HepG2 (cell line): ENCODE results near the gene TWNK. TPM values are rescaled to one million over a fixed set of nuclear protein-coding genes. Genes with fewer than 3 reads are reported as not detected.
A peak's percentile ranks its signal among the peaks of the same experiment; 100 is the strongest.

Experiments
- CREBL2 ChIP-seq: sonication (generic); formaldehyde crosslinking; IDR thresholded peaks from 2 replicates; pipeline ENCODE4 v1.8.1; 2023; ENCODE audit warnings: missing genetic modification reagents, mild to moderate bottlenecking, borderline replicate concordance
- HCFC1 ChIP-seq: fragments of 150-350 bp; IDR thresholded peaks from 2 replicates; pipeline ENCODE4 v1.6.1; 2014; ENCODE audit warnings: low read depth, low read length
- NFKB2 ChIP-seq: sonication (generic); formaldehyde crosslinking; IDR thresholded peaks from 2 replicates; pipeline ENCODE4 v1.4.0; 2020; ENCODE audit warnings: missing genetic modification reagents, borderline replicate concordance
- POLR2AphosphoS5 ChIP-seq: IDR thresholded peaks from 2 replicates; pipeline ENCODE4 v1.6.1; 2012; ENCODE audit warnings: low read depth, low read length
- RARA ChIP-seq: IDR thresholded peaks from 2 replicates; pipeline ENCODE4 v1.6.1; 2016; ENCODE audit warnings: missing genetic modification reagents, missing compliant biosample characterization
- SMAD3 ChIP-seq: sonication (generic); formaldehyde crosslinking; IDR thresholded peaks from 2 replicates; pipeline ENCODE4 v1.4.0; 2020; ENCODE audit warnings: missing genetic modification reagents
- SNAPC2 ChIP-seq: sonication (generic); formaldehyde crosslinking; IDR thresholded peaks from 2 replicates; pipeline ENCODE4 v1.8.1; 2022; ENCODE audit warnings: mild to moderate bottlenecking, missing genetic modification reagents
- SPEN ChIP-seq: sonication (generic); formaldehyde crosslinking; IDR thresholded peaks from 2 replicates; pipeline ENCODE4 v1.5.1; 2020; ENCODE audit warnings: low read depth, mild to moderate bottlenecking, missing genetic modification reagents
- SRY ChIP-seq: sonication (generic); formaldehyde crosslinking; IDR thresholded peaks from 2 replicates; pipeline ENCODE4 v1.8.0; 2022; ENCODE audit warnings: mild to moderate bottlenecking, missing genetic modification reagents
- SSRP1 ChIP-seq: IDR thresholded peaks from 2 replicates; pipeline ENCODE4 v1.6.1; 2016; ENCODE audit warnings: control low read depth
- TOE1 ChIP-seq: sonication (generic); formaldehyde crosslinking; IDR thresholded peaks from 2 replicates; pipeline ENCODE4 v1.4.0; 2020; ENCODE audit warnings: mild to moderate bottlenecking, missing genetic modification reagents
- ZNF282 ChIP-seq: fragments of 450-650 bp; IDR thresholded peaks from 2 replicates; pipeline ENCODE4 v1.6.1; 2018; ENCODE audit not compliant: partially characterized antibody
- ZNF460 ChIP-seq: sonication (generic); formaldehyde crosslinking; IDR thresholded peaks from 2 replicates; pipeline ENCODE4 v1.5.1; 2020; ENCODE audit warnings: missing genetic modification reagents, mild to moderate bottlenecking, borderline replicate concordance
- ZNF670 ChIP-seq: sonication (generic); formaldehyde crosslinking; IDR thresholded peaks from 2 replicates; pipeline ENCODE4 v1.8.0; 2022; ENCODE audit warnings: mild to moderate bottlenecking, missing genetic modification reagents, borderline replicate concordance
- ZUFSP ChIP-seq: sonication (generic); formaldehyde crosslinking; IDR thresholded peaks from 2 replicates; pipeline ENCODE4 v1.9.0; 2021; ENCODE audit warnings: missing genetic modification reagents, mild to moderate bottlenecking, borderline replicate concordance
- polyA plus RNA-seq, 8 experiments: library from polyadenylated mRNA; depleted of rRNA in 3 of 8; stranded (reverse) in 7 of 8; unstranded in 1 of 8; fragments of >200 nt; fragmentation: Illumina TruSeq in 4 of 8; extraction: Trizol in 4 of 8; gene quantifications; 2 replicates each; pipeline versions ENCODE4 v1.2.1 to v1.2.3, GENCODE V29; 2011 to 2016; ENCODE audit warnings: low read depth in 4 of 8, missing spikeins in 1 of 8, mixed read lengths in 1 of 8; ENCODE audit not compliant: insufficient read depth in 1 of 8
- total RNA-seq, 5 experiments: library from RNA; depleted of rRNA; stranded (reverse); fragments of >200 nt; fragmentation: Illumina TruSeq; extraction: Trizol; gene quantifications; 2 replicates each; pipeline ENCODE4 v1.2.3, GENCODE V29; 2016; ENCODE audit warnings: low read depth in 1 of 5
- TF ChIP-seq, protein P1 (sequence below): IDR thresholded peaks from 2 replicates; pipeline ENCODE4 v1.6.1; 2016
- TF ChIP-seq, protein P2 (sequence below), 2 experiments: IDR thresholded peaks; 2 replicates each; pipeline ENCODE4 v1.6.1; 2011 to 2012; ENCODE audit warnings: low read length in 2 of 2, borderline replicate concordance in 1 of 2, low read depth in 1 of 2, mild to moderate bottlenecking in 1 of 2, moderate library complexity in 1 of 2

The TWNK gene
- total and polyA plus RNA-seq, 2 of the 13 experiments (the other 11 are each of a cell fraction or from before 2014, with no cell fraction given), result 10.7 to 16.5 TPM

GRCh38 chr10:101018600-101019439 lies 31.5 kb downstream of the TWNK start (continued):
- TF ChIP-seq, protein P1, sequence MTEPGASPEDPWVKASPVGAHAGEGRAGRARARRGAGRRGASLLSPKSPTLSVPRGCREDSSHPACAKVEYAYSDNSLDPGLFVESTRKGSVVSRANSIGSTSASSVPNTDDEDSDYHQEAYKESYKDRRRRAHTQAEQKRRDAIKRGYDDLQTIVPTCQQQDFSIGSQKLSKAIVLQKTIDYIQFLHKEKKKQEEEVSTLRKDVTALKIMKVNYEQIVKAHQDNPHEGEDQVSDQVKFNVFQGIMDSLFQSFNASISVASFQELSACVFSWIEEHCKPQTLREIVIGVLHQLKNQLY (CRISPR knock-in tag), result peak; percentile 60; the same call in 1 of the 2 replicates
- peak; percentile 55 for TF ChIP-seq SPEN (CRISPR knock-in tag)
- no peak for TF ChIP-seq ZNF460 (CRISPR knock-in tag)
- TF ChIP-seq CREBL2 (CRISPR knock-in tag), result 0 out of 2 replicates have a peak, but pooled peaks have one; percentile 32
- TF ChIP-seq ZNF670 (CRISPR knock-in tag), result no peak
- peak; percentile 24; the same call in 1 of the 2 replicates for TF ChIP-seq SRY (CRISPR knock-in tag)
- TF ChIP-seq POLR2AphosphoS5, result no peak
- TF ChIP-seq ZUFSP (CRISPR knock-in tag), result no peak
- TF ChIP-seq SNAPC2 (CRISPR knock-in tag), result 0 out of 2 replicates have a peak, but pooled peaks have one; percentile 35
- no peak for TF ChIP-seq SSRP1 (CRISPR knock-in tag)
- TF ChIP-seq NFKB2 (CRISPR knock-in tag), result peak; percentile 39; the same call in 1 of the 2 replicates
- no peak for TF ChIP-seq ZNF282
- no peak for TF ChIP-seq HCFC1
- TF ChIP-seq, protein P2, sequence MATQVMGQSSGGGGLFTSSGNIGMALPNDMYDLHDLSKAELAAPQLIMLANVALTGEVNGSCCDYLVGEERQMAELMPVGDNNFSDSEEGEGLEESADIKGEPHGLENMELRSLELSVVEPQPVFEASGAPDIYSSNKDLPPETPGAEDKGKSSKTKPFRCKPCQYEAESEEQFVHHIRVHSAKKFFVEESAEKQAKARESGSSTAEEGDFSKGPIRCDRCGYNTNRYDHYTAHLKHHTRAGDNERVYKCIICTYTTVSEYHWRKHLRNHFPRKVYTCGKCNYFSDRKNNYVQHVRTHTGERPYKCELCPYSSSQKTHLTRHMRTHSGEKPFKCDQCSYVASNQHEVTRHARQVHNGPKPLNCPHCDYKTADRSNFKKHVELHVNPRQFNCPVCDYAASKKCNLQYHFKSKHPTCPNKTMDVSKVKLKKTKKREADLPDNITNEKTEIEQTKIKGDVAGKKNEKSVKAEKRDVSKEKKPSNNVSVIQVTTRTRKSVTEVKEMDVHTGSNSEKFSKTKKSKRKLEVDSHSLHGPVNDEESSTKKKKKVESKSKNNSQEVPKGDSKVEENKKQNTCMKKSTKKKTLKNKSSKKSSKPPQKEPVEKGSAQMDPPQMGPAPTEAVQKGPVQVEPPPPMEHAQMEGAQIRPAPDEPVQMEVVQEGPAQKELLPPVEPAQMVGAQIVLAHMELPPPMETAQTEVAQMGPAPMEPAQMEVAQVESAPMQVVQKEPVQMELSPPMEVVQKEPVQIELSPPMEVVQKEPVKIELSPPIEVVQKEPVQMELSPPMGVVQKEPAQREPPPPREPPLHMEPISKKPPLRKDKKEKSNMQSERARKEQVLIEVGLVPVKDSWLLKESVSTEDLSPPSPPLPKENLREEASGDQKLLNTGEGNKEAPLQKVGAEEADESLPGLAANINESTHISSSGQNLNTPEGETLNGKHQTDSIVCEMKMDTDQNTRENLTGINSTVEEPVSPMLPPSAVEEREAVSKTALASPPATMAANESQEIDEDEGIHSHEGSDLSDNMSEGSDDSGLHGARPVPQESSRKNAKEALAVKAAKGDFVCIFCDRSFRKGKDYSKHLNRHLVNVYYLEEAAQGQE (IDR thresholded peaks at IDR 0.05; ENCODE audit: borderline replicate concordance in 1 of 2, low read depth in 1 of 2, low read length in 2 of 2), result no peak
- TF ChIP-seq TOE1 (CRISPR knock-in tag), result no peak
- no peak for TF ChIP-seq RARA (CRISPR knock-in tag)
- TF ChIP-seq SMAD3 (CRISPR knock-in tag), result no peak
